Measurements from ENCODE around the gene RTN1.

The RTN1 gene

GRCh38 chr14:59913187-59913586 lies 42.6 kb upstream of the RTN1 start:
- Histone ChIP-seq H3K9me3 (ENCODE audit: severe bottlenecking) (no peaks in the 10 kb centered on the region), H3K27ac (ENCODE audit: poor library complexity, severe bottlenecking) (no peak overlapping the region), H3K36me3 (ENCODE audit: low read depth) (no peaks in the 10 kb centered on the region), H3K27me3 (ENCODE audit: insufficient read depth, poor library complexity, severe bottlenecking) (peaks cover 24% of the 10 kb centered on the region), H3K4me1 (ENCODE audit: insufficient read depth, poor library complexity, severe bottlenecking) (no peaks in the 10 kb centered on the region), H3K4me3 (ENCODE audit: severe bottlenecking) (no peak overlapping the region)
- ATAC-seq (ENCODE audit: low read depth) = no peak
- no peak for DNase-seq (ENCODE audit: low spot score)
- TF ChIP-seq CTCF (IDR thresholded peaks at IDR 0.05; ENCODE audit: poor library complexity, severe bottlenecking) = no peak

- no peak for DNase-seq (ENCODE audit: low spot score)
- Histone ChIP-seq H3K4me1 (ENCODE audit: insufficient read depth, poor library complexity, severe bottlenecking) (no peaks in the 10 kb centered on the region), H3K27ac (ENCODE audit: poor library complexity, severe bottlenecking) (no peak overlapping the region), H3K4me3 (ENCODE audit: severe bottlenecking) (no peak overlapping the region), H3K36me3 (ENCODE audit: low read depth) (no peaks in the 10 kb centered on the region), H3K9me3 (ENCODE audit: severe bottlenecking) (no peaks in the 10 kb centered on the region), H3K27me3 (ENCODE audit: insufficient read depth, poor library complexity, severe bottlenecking) (peaks cover 16% of the 10 kb centered on the region)
- no peak for TF ChIP-seq CTCF (IDR thresholded peaks at IDR 0.05; ENCODE audit: poor library complexity, severe bottlenecking)
- ATAC-seq (ENCODE audit: low read depth) = no peak
Measured at GRCh38 chr14:59912443-59912842, 41.9 kb upstream of the RTN1 start.

GRCh38 chr14:59905188-59905587 lies 34.6 kb upstream of the RTN1 start:
- no peak for ATAC-seq (ENCODE audit: low read depth)
- Histone ChIP-seq H3K9me3 (ENCODE audit: severe bottlenecking) (no peaks in the 10 kb centered on the region), H3K27me3 (ENCODE audit: insufficient read depth, poor library complexity, severe bottlenecking) (peaks cover 8% of the 10 kb centered on the region), H3K4me3 (ENCODE audit: severe bottlenecking) (no peak overlapping the region), H3K4me1 (ENCODE audit: insufficient read depth, poor library complexity, severe bottlenecking) (no peaks in the 10 kb centered on the region), H3K36me3 (ENCODE audit: low read depth) (no peaks in the 10 kb centered on the region), H3K27ac (ENCODE audit: poor library complexity, severe bottlenecking) (no peak overlapping the region)
- TF ChIP-seq CTCF (IDR thresholded peaks at IDR 0.05; ENCODE audit: poor library complexity, severe bottlenecking) = no peak
- DNase-seq (ENCODE audit: low spot score) = no peak

- H3K27ac ChIP-seq (ENCODE audit: poor library complexity, severe bottlenecking) = no peak overlapping the region
- H3K4me1 ChIP-seq (ENCODE audit: insufficient read depth, poor library complexity, severe bottlenecking) = no peaks in the 10 kb centered on the region
- DNase-seq (ENCODE audit: low spot score) (no peak), ATAC-seq (ENCODE audit: low read depth) (no peak)
- no peak for TF ChIP-seq CTCF (IDR thresholded peaks at IDR 0.05; ENCODE audit: poor library complexity, severe bottlenecking)
- H3K4me3 ChIP-seq (ENCODE audit: severe bottlenecking) = no peak overlapping the region
- H3K9me3 ChIP-seq (ENCODE audit: severe bottlenecking) = no peaks in the 10 kb centered on the region
- peaks cover 4% of the 10 kb centered on the region for H3K27me3 ChIP-seq (ENCODE audit: insufficient read depth, poor library complexity, severe bottlenecking)
- H3K36me3 ChIP-seq (ENCODE audit: low read depth) = no peaks in the 10 kb centered on the region
Measured at GRCh38 chr14:59904184-59904583, 33.6 kb upstream of the RTN1 start.

- Histone ChIP-seq H3K4me3 (ENCODE audit: severe bottlenecking) (no peak overlapping the region), H3K36me3 (ENCODE audit: low read depth) (no peaks in the 10 kb centered on the region), H3K9me3 (ENCODE audit: severe bottlenecking) (no peaks in the 10 kb centered on the region), H3K27me3 (ENCODE audit: insufficient read depth, poor library complexity, severe bottlenecking) (peaks cover 7% of the 10 kb centered on the region), H3K27ac (ENCODE audit: poor library complexity, severe bottlenecking) (no peak overlapping the region), H3K4me1 (ENCODE audit: insufficient read depth, poor library complexity, severe bottlenecking) (no peaks in the 10 kb centered on the region)
- DNase-seq (ENCODE audit: low spot score) (no peak), ATAC-seq (ENCODE audit: low read depth) (no peak)
- TF ChIP-seq CTCF (IDR thresholded peaks at IDR 0.05; ENCODE audit: poor library complexity, severe bottlenecking) = no peak
Measured at GRCh38 chr14:59900556-59900955, 30.0 kb upstream of the RTN1 start.

All from RWPE2 (cell line).